SK-N-SH treated with all-trans-retinoic acid at 6 μM for 48 hours (cell line): ENCODE measurements around the gene HSCB.

ENCODE experiments used
- ATAC-seq: fragments of 200-7000 bp; cut with Tn5 transposase; 3 replicates; pipeline ENCODE4 v1.9.1; 2020; ENCODE audit warnings: mild to moderate bottlenecking, moderate library complexity
- ARNTL ChIP-seq: fragments of 450-650 bp; formaldehyde crosslinking; IDR thresholded peaks from 2 replicates; pipeline ENCODE4 v1.5.0; 2020; ENCODE audit warnings: low read depth, mild to moderate bottlenecking, moderate library complexity, borderline replicate concordance
- CREB5 ChIP-seq: fragments of 250-450 bp; sonication (Bioruptor Pico); IDR thresholded peaks from 2 replicates; pipeline ENCODE4 v1.5.1; 2020; ENCODE audit warnings: low read depth, mild to moderate bottlenecking, moderate library complexity
- CSDC2 ChIP-seq: fragments of 250-450 bp; sonication (Bioruptor Pico); IDR thresholded peaks from 2 replicates; pipeline ENCODE4 v1.5.0; 2020; ENCODE audit warnings: mild to moderate bottlenecking, moderate library complexity
- CSRNP3 ChIP-seq: fragments of 250-450 bp; sonication (Bioruptor Pico); IDR thresholded peaks from 2 replicates; pipeline ENCODE4 v1.5.1; 2021; ENCODE audit warnings: mild to moderate bottlenecking, moderate library complexity
- ESRRG ChIP-seq: fragments of 250-450 bp; sonication (Bioruptor Pico); IDR thresholded peaks from 2 replicates; pipeline ENCODE4 v1.6.1; 2021; ENCODE audit warnings: mild to moderate bottlenecking
- GLIS3 ChIP-seq: fragments of 250-450 bp; sonication (Bioruptor Pico); IDR thresholded peaks from 2 replicates; pipeline ENCODE4 v1.5.0; 2020; ENCODE audit warnings: mild to moderate bottlenecking, moderate library complexity
- ISL1 ChIP-seq: fragments of 250-450 bp; sonication (Bioruptor Pico); IDR thresholded peaks from 2 replicates; pipeline ENCODE4 v2.1.2; 2022; ENCODE audit warnings: mild to moderate bottlenecking, moderate library complexity
- OSR1 ChIP-seq: fragments of 250-450 bp; sonication (Bioruptor Pico); IDR thresholded peaks from 2 replicates; pipeline ENCODE4 v1.8.0; 2022; ENCODE audit warnings: moderate library complexity, mild to moderate bottlenecking, inconsistent platforms
- PATZ1 ChIP-seq: fragments of 250-450 bp; sonication (Bioruptor Pico); IDR thresholded peaks from 2 replicates; pipeline ENCODE4 v1.8.0; 2020; ENCODE audit warnings: mild to moderate bottlenecking, moderate library complexity, borderline replicate concordance
- PPARA ChIP-seq: fragments of 250-450 bp; sonication (Bioruptor Pico); IDR thresholded peaks from 2 replicates; pipeline ENCODE4 v1.5.0; 2020; ENCODE audit warnings: mild to moderate bottlenecking, borderline replicate concordance
- RARB ChIP-seq: fragments of 250-450 bp; sonication (Bioruptor Pico); IDR thresholded peaks from 2 replicates; pipeline ENCODE4 v1.8.0; 2021; ENCODE audit warnings: mild to moderate bottlenecking, moderate library complexity
- SNAI2 ChIP-seq: fragments of 250-450 bp; sonication (Bioruptor Pico); IDR thresholded peaks from 2 replicates; pipeline ENCODE4 v1.5.0; 2020; ENCODE audit warnings: mild to moderate bottlenecking, moderate library complexity
- TCF4 ChIP-seq: fragments of 250-450 bp; sonication (Bioruptor Pico); IDR thresholded peaks from 2 replicates; pipeline ENCODE4 v1.8.0; 2021; ENCODE audit warnings: mild to moderate bottlenecking, moderate library complexity, borderline replicate concordance
- TOX ChIP-seq: fragments of 250-450 bp; sonication (Bioruptor Pico); IDR thresholded peaks from 2 replicates; pipeline ENCODE4 v1.8.0; 2021; ENCODE audit warnings: mild to moderate bottlenecking, moderate library complexity, borderline replicate concordance
- TSHZ2 ChIP-seq: fragments of 250-450 bp; sonication (Bioruptor Pico); IDR thresholded peaks from 2 replicates; pipeline ENCODE4 v1.5.0; 2020; ENCODE audit warnings: mild to moderate bottlenecking, moderate library complexity
- ZC3H10 ChIP-seq: fragments of 250-450 bp; sonication (Bioruptor Pico); IDR thresholded peaks from 2 replicates; pipeline ENCODE4 v1.5.1; 2021; ENCODE audit warnings: mild to moderate bottlenecking, moderate library complexity
- ZFP3 ChIP-seq: fragments of 250-450 bp; sonication (Bioruptor Pico); IDR thresholded peaks from 2 replicates; pipeline ENCODE4 v1.5.0; 2020; ENCODE audit warnings: mild to moderate bottlenecking, moderate library complexity
- ZFP30 ChIP-seq: fragments of 450-650 bp; formaldehyde crosslinking; IDR thresholded peaks from 2 replicates; pipeline ENCODE4 v1.5.0; 2022; ENCODE audit warnings: mild to moderate bottlenecking, moderate library complexity
- ZNF565 ChIP-seq: fragments of 450-650 bp; formaldehyde crosslinking; conservative IDR thresholded peaks from 2 replicates; pipeline ENCODE4 v1.5.0; 2020; ENCODE audit warnings: low read depth, mild to moderate bottlenecking, moderate library complexity
- ZNF70 ChIP-seq: fragments of 450-650 bp; formaldehyde crosslinking; IDR thresholded peaks from 2 replicates; pipeline ENCODE4 v1.5.0; 2020; ENCODE audit warnings: mild to moderate bottlenecking, moderate library complexity
- ZNF8 ChIP-seq: fragments of 450-650 bp; formaldehyde crosslinking; IDR thresholded peaks from 2 replicates; pipeline ENCODE4 v1.5.0; 2020; ENCODE audit warnings: mild to moderate bottlenecking, moderate library complexity

HSCB gene

GRCh38 chr22:28728621-28729313 is 13.1 kb upstream of the HSCB start:
- ATAC-seq: no peak
- no peak for TF ChIP-seq CSDC2
- no peak for TF ChIP-seq ZNF8 (CRISPR knock-in tag)
- TF ChIP-seq ZNF565 (CRISPR knock-in tag): no peak
- TF ChIP-seq ZFP30 (CRISPR knock-in tag): no peak
- TF ChIP-seq ESRRG (CRISPR knock-in tag): no peak
- no peak for TF ChIP-seq CSRNP3 (CRISPR knock-in tag)
- TF ChIP-seq TOX (CRISPR knock-in tag): no peak
- TF ChIP-seq OSR1 (CRISPR knock-in tag): no peak
- TF ChIP-seq SNAI2 (CRISPR knock-in tag): no peak
- TF ChIP-seq TCF4 (CRISPR knock-in tag): no peak
- no peak for TF ChIP-seq ZC3H10 (CRISPR knock-in tag)
- no peak for TF ChIP-seq ZNF70 (CRISPR knock-in tag)
- TF ChIP-seq RARB (CRISPR knock-in tag): no peak

GRCh38 chr22:28730179-28730578 is 11.7 kb upstream of the HSCB start:
- no peak for ATAC-seq
- TF ChIP-seq CSDC2 (no peak), CSRNP3 (CRISPR knock-in tag) (no peak), ISL1 (CRISPR knock-in tag) (no peak), TSHZ2 (CRISPR knock-in tag) (no peak), PPARA (no peak), ZFP30 (CRISPR knock-in tag) (no peak), OSR1 (CRISPR knock-in tag) (no peak), RARB (CRISPR knock-in tag) (no peak), PATZ1 (CRISPR knock-in tag) (no peak), ARNTL (CRISPR knock-in tag) (no peak), ZC3H10 (CRISPR knock-in tag) (no peak)

GRCh38 chr22:28734393-28734792 is 7.4 kb upstream of the HSCB start:
- no peak for ATAC-seq
- TF ChIP-seq RARB (CRISPR knock-in tag) (no peak), ZFP3 (CRISPR knock-in tag) (no peak), CSRNP3 (CRISPR knock-in tag) (no peak), GLIS3 (CRISPR knock-in tag) (no peak), PATZ1 (CRISPR knock-in tag) (no peak), ISL1 (CRISPR knock-in tag) (no peak), TSHZ2 (CRISPR knock-in tag) (no peak), ARNTL (CRISPR knock-in tag) (no peak), TOX (CRISPR knock-in tag) (no peak), CREB5 (CRISPR knock-in tag) (no peak), SNAI2 (CRISPR knock-in tag) (no peak)
